Mesodermal cell (in vitro differentiated cells): ENCODE results near the gene PARD3B.

ENCODE experiments used
- H3K27ac ChIP-seq: 2 replicates; pipeline ENCODE4 v1.7.0; 2013; ENCODE audit warnings: mild to moderate bottlenecking, low read depth, low read length, moderate library complexity; ENCODE audit not compliant: severe bottlenecking
- H3K36me3 ChIP-seq: 2 replicates; pipeline ENCODE4 v1.7.1; 2013; ENCODE audit warnings: mild to moderate bottlenecking, low read length, moderate library complexity; ENCODE audit not compliant: control insufficient read depth, insufficient read depth
- H3K4me1 ChIP-seq: one replicate; pipeline ENCODE4 v1.7.1; 2013; ENCODE audit warnings: mild to moderate bottlenecking, low read length; ENCODE audit not compliant: insufficient read depth, control insufficient read depth, poor library complexity, severe bottlenecking
- H3K4me3 ChIP-seq: 2 replicates; pipeline ENCODE4 v1.7.0; 2013; ENCODE audit warnings: low read length, control low read depth, mild to moderate bottlenecking; ENCODE audit not compliant: insufficient read depth, poor library complexity, severe bottlenecking; ENCODE audit errors: extremely low read depth
- H3K9me3 ChIP-seq: 2 replicates; pipeline ENCODE4 v1.7.1; 2013; ENCODE audit warnings: mild to moderate bottlenecking, low read length, moderate library complexity; ENCODE audit not compliant: control insufficient read depth
- WGBS, 2 experiments: methylation state at CpG; one replicate each; pipeline ENCODE4 v1.1.5; 2013; ENCODE audit warnings: missing lambda C conversion rate in 2 of 2; ENCODE audit not compliant: insufficient coverage in 2 of 2; 5-methylcytosine and 5-hydroxymethylcytosine counted together

Gene PARD3B

GRCh38 chr2:204670756-204671155 lies 125.5 kb downstream of the PARD3B start:
- H3K9me3 ChIP-seq: no peaks in the 10 kb centered on the region
- no peak overlapping the region for H3K27ac ChIP-seq
- H3K4me1 ChIP-seq: peaks cover 15% of the 10 kb centered on the region
- H3K36me3 ChIP-seq: no peaks in the 10 kb centered on the region
- H3K4me3 ChIP-seq: no peak overlapping the region
- 63 to 76% methylated on average over 2 of the region's 4 CpGs for WGBS, 2 experiments

- no peaks in the 10 kb centered on the region for H3K9me3 ChIP-seq
- no peak overlapping the region for H3K4me3 ChIP-seq
- H3K36me3 ChIP-seq: no peaks in the 10 kb centered on the region
- 87 to 100% methylated on average over 2 to 3 of the region's 4 CpGs for WGBS, 2 experiments
- H3K4me1 ChIP-seq: peaks cover 7% of the 10 kb centered on the region
- no peak overlapping the region for H3K27ac ChIP-seq
These were observed 127.5 kb downstream of the PARD3B start for GRCh38 chr2:204672772-204673171.

- Histone ChIP-seq H3K27ac (no peak overlapping the region), H3K9me3 (no peaks in the 10 kb centered on the region), H3K4me3 (no peak overlapping the region), H3K4me1 (peaks cover 7% of the 10 kb centered on the region), H3K36me3 (no peaks in the 10 kb centered on the region)
- 75 to 80% methylated on average over 2 of the region's 3 CpGs for WGBS, 2 experiments
These were observed 128.6 kb downstream of the PARD3B start for GRCh38 chr2:204673877-204674276.

GRCh38 chr2:204678031-204678430 lies 132.8 kb downstream of the PARD3B start:
- no peak overlapping the region for H3K27ac ChIP-seq
- WGBS, 2 experiments: 92 to 96% methylated on average over 9 to 10 of the region's 10 CpGs
- no peaks in the 10 kb centered on the region for H3K36me3 ChIP-seq
- no peaks in the 10 kb centered on the region for H3K9me3 ChIP-seq
- H3K4me1 ChIP-seq: peaks cover 10% of the 10 kb centered on the region
- no peak overlapping the region for H3K4me3 ChIP-seq

- H3K9me3 ChIP-seq: no peaks in the 10 kb centered on the region
- no peaks in the 10 kb centered on the region for H3K36me3 ChIP-seq
- H3K4me1 ChIP-seq: peaks cover 3% of the 10 kb centered on the region
- no CpG with 5 or more reads among the region's 2 CpGs for WGBS, 2 experiments
- no peak overlapping the region for H3K27ac ChIP-seq
- no peak overlapping the region for H3K4me3 ChIP-seq
These were observed 135.3 kb downstream of the PARD3B start for GRCh38 chr2:204680576-204680975.

- Histone ChIP-seq H3K4me3 (no peak overlapping the region), H3K36me3 (no peaks in the 10 kb centered on the region), H3K9me3 (no peaks in the 10 kb centered on the region), H3K27ac (peak overlapping the region; percentile 18), H3K4me1 (peaks cover 3% of the 10 kb centered on the region)
- WGBS, 2 experiments: 45 to 70% methylated on average over 1 of the region's 2 CpGs
These were observed 136.1 kb downstream of the PARD3B start for GRCh38 chr2:204681412-204681811.

- WGBS, 2 experiments: 100% methylated on average over 1 of the region's 1 CpG
These were observed 138.1 kb downstream of the PARD3B start for GRCh38 chr2:204683384-204683783.

GRCh38 chr2:204686406-204686805 lies 141.1 kb downstream of the PARD3B start:
- Histone ChIP-seq H3K9me3 (no peaks in the 10 kb centered on the region), H3K36me3 (no peaks in the 10 kb centered on the region), H3K27ac (no peak overlapping the region), H3K4me1 (no peaks in the 10 kb centered on the region), H3K4me3 (no peak overlapping the region)
- WGBS, 2 experiments: 94 to 100% methylated on average over 1 to 3 of the region's 3 CpGs

More at GRCh38 chr2:204683384-204683783, 138.1 kb downstream of the PARD3B start:
- Histone ChIP-seq H3K4me3 (no peak overlapping the region), H3K9me3 (no peaks in the 10 kb centered on the region), H3K27ac (no peak overlapping the region), H3K4me1 (peaks cover 3% of the 10 kb centered on the region), H3K36me3 (no peaks in the 10 kb centered on the region)

- Histone ChIP-seq H3K27ac (no peak overlapping the region), H3K36me3 (no peaks in the 10 kb centered on the region), H3K4me3 (no peak overlapping the region), H3K9me3 (no peaks in the 10 kb centered on the region), H3K4me1 (no peaks in the 10 kb centered on the region)
- no CpG with 5 or more reads among the region's 2 CpGs for WGBS, 2 experiments
These were observed 142.5 kb downstream of the PARD3B start for GRCh38 chr2:204687776-204688175.

GRCh38 chr2:204691911-204692510 lies 146.7 kb downstream of the PARD3B start:
- Histone ChIP-seq H3K27ac (no peak overlapping the region), H3K4me3 (no peak overlapping the region), H3K4me1 (no peaks in the 10 kb centered on the region), H3K9me3 (no peaks in the 10 kb centered on the region), H3K36me3 (no peaks in the 10 kb centered on the region)
- WGBS, 2 experiments: 80% methylated on average over 1 of the region's 2 CpGs; no CpG with 5 or more reads in 1 of the 2 experiments

- Histone ChIP-seq H3K36me3 (no peaks in the 10 kb centered on the region), H3K27ac (no peak overlapping the region), H3K4me1 (no peaks in the 10 kb centered on the region), H3K9me3 (no peaks in the 10 kb centered on the region), H3K4me3 (no peak overlapping the region)
- 71 to 100% methylated on average over 1 to 2 of the region's 2 CpGs for WGBS, 2 experiments
These were observed 147.5 kb downstream of the PARD3B start for GRCh38 chr2:204692790-204693189.
